ENCODE results near the gene NUTM2E. TPM values are rescaled to one million over a fixed set of nuclear protein-coding genes. Genes with fewer than 3 reads are reported as not detected.
"Not testable (repeated sequence)": the region's sequence is repeated elsewhere in the genome, so short reads cannot be mapped to it uniquely, and the experiment has no call there.

Gene NUTM2E
- total and polyA plus RNA-seq, 2 donors (not counting 1 experiment from before 2014, with no cell fraction given) = 1.0 TPM; not detected in 1

- DNase-seq; H3K79me2 ChIP-seq (ENCODE audit: control insufficient read depth, insufficient read depth, low read length); H3K36me3 ChIP-seq (replicated peaks in 1 of 2; ENCODE audit: control extremely low read depth in 1 of 2, control insufficient read depth in 1 of 2, extremely low read depth in 1 of 2, insufficient read depth in 2 of 2, low read length in 1 of 2); H3K9ac ChIP-seq (ENCODE audit: low read length); H3K27me3 ChIP-seq (replicated peaks in 1 of 4; ENCODE audit: control extremely low read depth in 1 of 4, control insufficient read depth in 3 of 4, insufficient read depth in 4 of 4, low read length in 3 of 4); H3K9me3 Mint-ChIP-seq (ENCODE audit: insufficient read depth); H3K4me3 Mint-ChIP-seq; H3K4me1 ChIP-seq (ENCODE audit: control insufficient read depth in 2 of 2, insufficient read depth in 2 of 2, low read length in 2 of 2); ATAC-seq (ENCODE audit: low read depth); H2AFZ ChIP-seq (ENCODE audit: insufficient read depth, low read depth, low read length, poor library complexity, severe bottlenecking); H3K4me1 Mint-ChIP-seq; H3K27ac Mint-ChIP-seq; POLR2A ChIA-PET; H3K27me3 Mint-ChIP-seq; intact Hi-C loops (cut with micrococcal nuclease); H3K9me3 ChIP-seq (ENCODE audit: control extremely low read depth in 1 of 3, control insufficient read depth in 2 of 3, insufficient read depth in 1 of 3, low read length in 2 of 3); H3K4me2 ChIP-seq (replicated peaks; ENCODE audit: low read depth, low read length, poor library complexity, severe bottlenecking); CTCF ChIA-PET; H3K4me3 ChIP-seq (ENCODE audit: control extremely low read depth in 1 of 5, extremely low read depth in 1 of 5, insufficient read depth in 1 of 5, low read depth in 2 of 5, low read length in 4 of 5); H3K27ac ChIP-seq (ENCODE audit: low read length in 2 of 2); H4K20me1 ChIP-seq (ENCODE audit: control insufficient read depth, insufficient read depth, low read length, poor library complexity, severe bottlenecking): not testable (repeated sequence)
- WGBS (ENCODE audit: insufficient coverage) = no CpG with 5 or more reads among the region's 2 CpGs
These were observed 20.7 kb upstream of the NUTM2E start for GRCh38 chr10:79805857-79806256.

GRCh38 chr10:79811895-79812294 is 14.6 kb upstream of the NUTM2E start:
- H3K4me1 Mint-ChIP-seq; CTCF ChIA-PET; intact Hi-C loops (cut with micrococcal nuclease); H3K27ac ChIP-seq (ENCODE audit: low read length in 2 of 2); H3K9me3 Mint-ChIP-seq (ENCODE audit: insufficient read depth); POLR2A ChIA-PET; H3K4me2 ChIP-seq (replicated peaks; ENCODE audit: low read depth, low read length, poor library complexity, severe bottlenecking); H2AFZ ChIP-seq (ENCODE audit: insufficient read depth, low read depth, low read length, poor library complexity, severe bottlenecking); DNase-seq; H3K4me3 ChIP-seq (ENCODE audit: control extremely low read depth in 1 of 5, extremely low read depth in 1 of 5, insufficient read depth in 1 of 5, low read depth in 2 of 5, low read length in 4 of 5); H3K9me3 ChIP-seq (ENCODE audit: control extremely low read depth in 1 of 3, control insufficient read depth in 2 of 3, insufficient read depth in 1 of 3, low read length in 2 of 3); ATAC-seq (ENCODE audit: low read depth); H3K27ac Mint-ChIP-seq; H3K4me1 ChIP-seq (ENCODE audit: control insufficient read depth in 2 of 2, insufficient read depth in 2 of 2, low read length in 2 of 2); H4K20me1 ChIP-seq (ENCODE audit: control insufficient read depth, insufficient read depth, low read length, poor library complexity, severe bottlenecking); H3K36me3 ChIP-seq (replicated peaks in 1 of 2; ENCODE audit: control extremely low read depth in 1 of 2, control insufficient read depth in 1 of 2, extremely low read depth in 1 of 2, insufficient read depth in 2 of 2, low read length in 1 of 2); H3K9ac ChIP-seq (ENCODE audit: low read length); H3K4me3 Mint-ChIP-seq; H3K27me3 Mint-ChIP-seq; H3K27me3 ChIP-seq (replicated peaks in 1 of 4; ENCODE audit: control extremely low read depth in 1 of 4, control insufficient read depth in 3 of 4, insufficient read depth in 4 of 4, low read length in 3 of 4); H3K79me2 ChIP-seq (ENCODE audit: control insufficient read depth, insufficient read depth, low read length): not testable (repeated sequence)

GRCh38 chr10:79816290-79816689 is 10.2 kb upstream of the NUTM2E start:
- H3K79me2 ChIP-seq (ENCODE audit: control insufficient read depth, insufficient read depth, low read length); H3K27me3 ChIP-seq (replicated peaks in 1 of 4; ENCODE audit: control extremely low read depth in 1 of 4, control insufficient read depth in 3 of 4, insufficient read depth in 4 of 4, low read length in 3 of 4); intact Hi-C loops (cut with micrococcal nuclease); H4K20me1 ChIP-seq (ENCODE audit: control insufficient read depth, insufficient read depth, low read length, poor library complexity, severe bottlenecking); H3K9me3 Mint-ChIP-seq (ENCODE audit: insufficient read depth); POLR2A ChIA-PET; ATAC-seq (ENCODE audit: low read depth); DNase-seq; H3K27ac ChIP-seq (ENCODE audit: low read length in 2 of 2); H3K36me3 ChIP-seq (replicated peaks in 1 of 2; ENCODE audit: control extremely low read depth in 1 of 2, control insufficient read depth in 1 of 2, extremely low read depth in 1 of 2, insufficient read depth in 2 of 2, low read length in 1 of 2); H3K27me3 Mint-ChIP-seq; H3K9ac ChIP-seq (ENCODE audit: low read length); CTCF ChIA-PET; H3K4me3 Mint-ChIP-seq; H3K4me3 ChIP-seq (ENCODE audit: control extremely low read depth in 1 of 5, extremely low read depth in 1 of 5, insufficient read depth in 1 of 5, low read depth in 2 of 5, low read length in 4 of 5); H3K4me1 ChIP-seq (ENCODE audit: control insufficient read depth in 2 of 2, insufficient read depth in 2 of 2, low read length in 2 of 2); H2AFZ ChIP-seq (ENCODE audit: insufficient read depth, low read depth, low read length, poor library complexity, severe bottlenecking); H3K4me2 ChIP-seq (replicated peaks; ENCODE audit: low read depth, low read length, poor library complexity, severe bottlenecking); H3K4me1 Mint-ChIP-seq; H3K9me3 ChIP-seq (ENCODE audit: control extremely low read depth in 1 of 3, control insufficient read depth in 2 of 3, insufficient read depth in 1 of 3, low read length in 2 of 3); H3K27ac Mint-ChIP-seq: not testable (repeated sequence)
- no CpG with 5 or more reads among the region's 2 CpGs for WGBS (ENCODE audit: insufficient coverage)

- H3K4me1 ChIP-seq (ENCODE audit: control insufficient read depth in 2 of 2, insufficient read depth in 2 of 2, low read length in 2 of 2); CTCF ChIA-PET; H3K9me3 Mint-ChIP-seq (ENCODE audit: insufficient read depth); H3K4me2 ChIP-seq (replicated peaks; ENCODE audit: low read depth, low read length, poor library complexity, severe bottlenecking); H3K36me3 ChIP-seq (replicated peaks in 1 of 2; ENCODE audit: control extremely low read depth in 1 of 2, control insufficient read depth in 1 of 2, extremely low read depth in 1 of 2, insufficient read depth in 2 of 2, low read length in 1 of 2); H3K27me3 ChIP-seq (replicated peaks in 1 of 4; ENCODE audit: control extremely low read depth in 1 of 4, control insufficient read depth in 3 of 4, insufficient read depth in 4 of 4, low read length in 3 of 4); H3K9me3 ChIP-seq (ENCODE audit: control extremely low read depth in 1 of 3, control insufficient read depth in 2 of 3, insufficient read depth in 1 of 3, low read length in 2 of 3); H3K4me3 Mint-ChIP-seq; H3K27ac Mint-ChIP-seq; H2AFZ ChIP-seq (ENCODE audit: insufficient read depth, low read depth, low read length, poor library complexity, severe bottlenecking); H3K4me3 ChIP-seq (ENCODE audit: control extremely low read depth in 1 of 5, extremely low read depth in 1 of 5, insufficient read depth in 1 of 5, low read depth in 2 of 5, low read length in 4 of 5); H3K79me2 ChIP-seq (ENCODE audit: control insufficient read depth, insufficient read depth, low read length); DNase-seq; ATAC-seq (ENCODE audit: low read depth); H3K27ac ChIP-seq (ENCODE audit: low read length in 2 of 2); H3K27me3 Mint-ChIP-seq; H3K9ac ChIP-seq (ENCODE audit: low read length); H4K20me1 ChIP-seq (ENCODE audit: control insufficient read depth, insufficient read depth, low read length, poor library complexity, severe bottlenecking); POLR2A ChIA-PET: not testable (repeated sequence)
- H3K4me1 Mint-ChIP-seq = peaks cover 10% of the 10 kb centered on the region
- intact Hi-C loops (cut with micrococcal nuclease) = loop anchor here (10.0 kb wide), 2 partner anchors 251 to 381 kb away; partner anchors contain the start of genes ANXA11 and TMEM254
- WGBS (ENCODE audit: insufficient coverage) = no CpG with 5 or more reads among the region's 6 CpGs
These were observed 3.2 kb upstream of the NUTM2E start for GRCh38 chr10:79823387-79823786.
